GM13977 (cell line): ENCODE data around the gene KIAA1328.
A peak's percentile ranks its signal among the peaks of the same experiment; 100 is the strongest.

Experiments
- DNase-seq: peaks from one replicate; pipeline ENCODE4 v3.0.0; 2012; ENCODE audit warnings: low spot score
- in situ Hi-C: fragments of 300-500 bp; cut with MboI; formaldehyde crosslinking; loops from one replicate; pipeline ENCODE4 v1.12.0; 2022; ENCODE audit warnings: low sequenced_read_pairs, low pct_unique_long_range_greater_than_20kb, mixed read lengths, inconsistent platforms; ENCODE audit not compliant: unreplicated experiment
- TF ChIP-seq, protein P1 (sequence below): IDR thresholded peaks from 2 replicates; pipeline ENCODE4 v1.5.1; 2012; ENCODE audit warnings: mild to moderate bottlenecking, control low read depth; ENCODE audit not compliant: insufficient read depth; ENCODE audit errors: extremely low read depth, missing control alignments

Gene KIAA1328

DNA sequence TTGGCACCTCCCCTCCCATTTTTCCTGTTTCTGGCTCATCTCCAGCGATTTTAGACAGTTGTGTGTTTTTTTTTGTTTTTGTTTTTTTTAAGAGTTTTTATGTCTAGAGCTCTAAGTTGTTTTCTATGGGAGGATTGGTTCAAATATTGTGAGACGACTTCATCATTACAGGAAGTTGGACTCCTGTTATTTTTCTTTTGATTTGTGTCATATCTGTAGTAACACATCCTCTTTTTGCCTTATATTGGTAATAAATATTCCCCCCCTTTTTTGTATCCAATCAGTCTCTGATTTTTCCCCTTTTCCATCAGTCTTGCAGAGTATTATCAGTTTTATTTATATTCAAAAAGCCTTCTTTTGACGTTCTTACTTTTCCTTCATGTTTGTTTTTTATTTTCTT, 89.0 kb downstream of the KIAA1328 start:
- in situ Hi-C loops, result no loop called here
- DNase-seq, result no peak
- TF ChIP-seq, protein P1, sequence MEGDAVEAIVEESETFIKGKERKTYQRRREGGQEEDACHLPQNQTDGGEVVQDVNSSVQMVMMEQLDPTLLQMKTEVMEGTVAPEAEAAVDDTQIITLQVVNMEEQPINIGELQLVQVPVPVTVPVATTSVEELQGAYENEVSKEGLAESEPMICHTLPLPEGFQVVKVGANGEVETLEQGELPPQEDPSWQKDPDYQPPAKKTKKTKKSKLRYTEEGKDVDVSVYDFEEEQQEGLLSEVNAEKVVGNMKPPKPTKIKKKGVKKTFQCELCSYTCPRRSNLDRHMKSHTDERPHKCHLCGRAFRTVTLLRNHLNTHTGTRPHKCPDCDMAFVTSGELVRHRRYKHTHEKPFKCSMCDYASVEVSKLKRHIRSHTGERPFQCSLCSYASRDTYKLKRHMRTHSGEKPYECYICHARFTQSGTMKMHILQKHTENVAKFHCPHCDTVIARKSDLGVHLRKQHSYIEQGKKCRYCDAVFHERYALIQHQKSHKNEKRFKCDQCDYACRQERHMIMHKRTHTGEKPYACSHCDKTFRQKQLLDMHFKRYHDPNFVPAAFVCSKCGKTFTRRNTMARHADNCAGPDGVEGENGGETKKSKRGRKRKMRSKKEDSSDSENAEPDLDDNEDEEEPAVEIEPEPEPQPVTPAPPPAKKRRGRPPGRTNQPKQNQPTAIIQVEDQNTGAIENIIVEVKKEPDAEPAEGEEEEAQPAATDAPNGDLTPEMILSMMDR, result no peak

DNA sequence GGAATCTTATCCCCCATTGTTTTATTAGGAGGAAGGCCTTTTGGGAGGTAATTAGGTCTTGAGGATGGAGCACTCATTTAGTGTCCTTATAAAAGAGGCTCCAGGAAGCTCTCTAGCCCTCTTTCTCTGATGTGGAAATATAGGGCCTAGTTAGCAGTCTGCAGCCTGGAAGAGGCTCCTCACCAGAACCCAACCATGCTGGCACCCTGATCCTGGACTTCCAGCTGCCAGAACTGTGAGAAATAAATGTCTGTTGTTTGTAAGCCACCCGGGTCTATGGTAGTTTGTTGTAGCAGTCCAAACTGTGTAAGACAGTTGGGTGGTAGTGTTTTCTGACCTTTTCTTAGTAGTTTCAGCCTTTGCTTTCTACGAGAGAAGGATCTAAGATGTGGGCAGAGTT, 100.7 kb downstream of the KIAA1328 start:
- no peak for DNase-seq
- in situ Hi-C loops, result loop anchor here (25.0 kb wide), 1 partner anchor 408 kb away; no protein-coding TSS in a partner anchor
- TF ChIP-seq, protein P1, result no peak

DNA sequence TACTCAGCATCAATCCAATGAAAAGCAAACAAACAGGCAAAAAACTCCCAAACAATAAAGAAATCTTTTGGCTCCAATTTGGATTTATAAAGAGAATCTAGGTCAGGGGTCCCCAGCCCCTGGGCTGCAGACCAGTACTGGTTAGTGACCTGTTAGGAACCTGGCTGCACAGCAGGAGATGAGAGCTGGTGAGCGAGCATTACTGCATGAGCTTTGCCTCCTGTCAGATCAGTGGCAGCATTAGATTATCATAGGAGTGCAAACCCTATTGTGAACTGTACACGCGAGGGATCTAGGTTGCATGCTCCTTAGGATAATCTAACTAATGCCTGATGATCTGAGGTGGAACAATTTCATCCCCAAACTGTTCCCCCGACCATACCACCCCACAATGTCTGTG, 102.2 kb downstream of the KIAA1328 start:
- DNase-seq, result no peak
- TF ChIP-seq, protein P1, result no peak
- in situ Hi-C loops, result loop anchor here (25.0 kb wide), 1 partner anchor 406 kb away; no protein-coding TSS in a partner anchor

DNA sequence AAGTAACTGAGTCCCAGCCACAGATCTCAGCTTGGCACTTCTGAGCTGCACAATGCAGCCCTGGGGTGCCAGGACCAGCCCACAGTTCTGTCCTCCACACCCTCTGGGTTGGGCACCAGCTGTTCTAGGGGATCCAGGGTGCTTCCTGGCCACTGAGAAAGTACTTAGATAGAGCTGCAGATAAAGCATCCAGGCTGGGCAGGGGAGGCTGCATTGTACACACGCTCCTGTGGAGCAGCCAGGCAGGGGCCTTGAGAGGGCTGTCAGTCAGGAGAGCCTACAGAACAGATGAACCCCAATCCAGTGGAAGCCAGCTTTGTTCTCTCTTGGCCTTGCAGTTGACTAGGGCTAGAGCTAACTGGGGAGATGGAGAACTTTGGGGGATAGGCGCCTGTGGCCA, 104.6 kb downstream of the KIAA1328 start:
- DNase-seq, result no peak
- in situ Hi-C loops, result loop anchor here (25.0 kb wide), 1 partner anchor 404 kb away; no protein-coding TSS in a partner anchor
- TF ChIP-seq, protein P1, result no peak

DNA sequence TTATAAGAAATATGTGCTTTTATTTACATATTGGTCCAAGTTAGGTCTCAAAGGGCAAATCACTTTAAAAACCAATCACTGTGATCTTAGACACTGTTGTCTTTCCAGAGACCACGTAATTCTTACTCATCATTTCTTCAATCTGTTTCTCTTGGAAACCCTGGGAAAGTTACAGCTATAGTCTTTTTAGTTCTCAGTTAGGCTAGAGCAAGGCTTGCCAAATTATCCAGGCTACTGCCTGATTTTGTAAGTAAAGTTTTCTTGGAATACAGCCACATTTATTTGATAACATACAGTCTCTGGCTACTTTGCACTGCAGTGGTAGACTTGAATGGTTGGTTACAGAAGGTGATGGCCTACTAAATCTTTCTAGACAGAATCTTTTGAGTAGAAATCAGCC, 106.0 kb downstream of the KIAA1328 start:
- TF ChIP-seq, protein P1, result no peak
- in situ Hi-C loops, result loop anchor here (25.0 kb wide), 1 partner anchor 402 kb away; no protein-coding TSS in a partner anchor
- DNase-seq, result no peak

DNA sequence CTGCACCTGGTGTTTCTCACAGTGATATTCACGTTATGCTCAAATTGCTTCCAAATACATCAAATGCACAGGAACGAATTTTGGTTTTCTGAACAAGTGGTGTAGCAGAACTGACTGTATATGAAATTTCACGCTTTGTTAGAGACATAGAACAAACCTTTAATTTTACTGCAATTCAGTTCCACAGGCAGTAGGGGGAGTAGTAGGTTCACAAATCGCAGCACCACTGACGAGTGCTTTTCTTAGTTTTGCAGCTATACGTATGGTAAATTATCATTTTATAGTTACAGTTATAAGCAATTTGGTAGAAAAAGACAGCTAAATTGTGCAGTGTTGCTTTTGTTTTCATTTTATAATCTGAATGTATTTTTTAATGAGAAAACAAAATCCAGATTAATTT, 113.3 kb downstream of the KIAA1328 start:
- in situ Hi-C loops, result loop anchor here (25.0 kb wide), 1 partner anchor 395 kb away; no protein-coding TSS in a partner anchor
- peak; percentile 59 for DNase-seq
- TF ChIP-seq, protein P1, result peak; percentile 80
